Fibroblast of lung (primary cell): ENCODE measurements around the gene ISG15. TPM values are rescaled to one million over a fixed set of nuclear protein-coding genes. Genes with fewer than 3 reads are reported as not detected.

ENCODE experiments used
- DNase-seq, 2 donors: peaks; one replicate each; pipeline versions ENCODE4 v3.0.0 to v3.0.0-alpha.2; 2010; ENCODE audit warnings: low read depth in 2 of 2
- H2AFZ ChIP-seq: 2 replicates; pipeline ENCODE4 v1.5.1; 2012; ENCODE audit warnings: low read length, control low read depth, inconsistent platforms
- H3K27ac ChIP-seq: 2 replicates; pipeline ENCODE4 v1.5.1; 2011; ENCODE audit warnings: low read length, control low read depth; ENCODE audit not compliant: insufficient read depth
- H3K27me3 ChIP-seq: 2 replicates; pipeline ENCODE4 v1.5.1; 2011; ENCODE audit warnings: mild to moderate bottlenecking, low read length; ENCODE audit not compliant: control insufficient read depth, insufficient read depth
- H3K36me3 ChIP-seq: 2 replicates; pipeline ENCODE4 v1.5.1; 2011; ENCODE audit warnings: low read length; ENCODE audit not compliant: control insufficient read depth, insufficient read depth
- H3K4me1 ChIP-seq: 2 replicates; pipeline ENCODE4 v1.5.1; 2011; ENCODE audit warnings: low read length; ENCODE audit not compliant: control insufficient read depth, insufficient read depth; ENCODE audit errors: extremely low read depth
- H3K4me2 ChIP-seq: 2 replicates; pipeline ENCODE4 v1.5.1; 2011; ENCODE audit warnings: low read length, control low read depth; ENCODE audit not compliant: insufficient read depth; ENCODE audit errors: extremely low read depth
- H3K4me3 ChIP-seq, 4 experiments: fragments of 200-600 bp in 1 of 4; sonication (generic) in 1 of 4; replicated peaks in 1 of 4; 2 replicates each; pipeline ENCODE4 v1.5.1; 2011 to 2016; ENCODE audit warnings: low read length in 4 of 4, low read depth in 3 of 4, mild to moderate bottlenecking in 3 of 4, control low read depth in 2 of 4, inconsistent platforms in 1 of 4, mixed read lengths in 1 of 4; ENCODE audit not compliant: insufficient read depth in 1 of 4; ENCODE audit errors: control extremely low read depth in 1 of 4
- H3K79me2 ChIP-seq: 2 replicates; pipeline ENCODE4 v1.5.1; 2012; ENCODE audit warnings: mild to moderate bottlenecking, low read length, inconsistent platforms; ENCODE audit not compliant: control insufficient read depth, insufficient read depth
- H3K9ac ChIP-seq: 2 replicates; pipeline ENCODE4 v1.5.1; 2011; ENCODE audit warnings: mild to moderate bottlenecking, low read length, control low read depth; ENCODE audit not compliant: insufficient read depth
- H3K9me3 ChIP-seq: 2 replicates; pipeline ENCODE4 v1.5.1; 2012; ENCODE audit warnings: low read depth, low read length; ENCODE audit not compliant: control insufficient read depth, insufficient read depth
- H4K20me1 ChIP-seq: 2 replicates; pipeline ENCODE4 v1.5.1; 2011; ENCODE audit warnings: low read length; ENCODE audit not compliant: control insufficient read depth, insufficient read depth; ENCODE audit errors: extremely low read depth
- EZH2 ChIP-seq: IDR thresholded peaks from 2 replicates; pipeline ENCODE4 v1.5.1; 2012; ENCODE audit warnings: low read length, control low read depth, mild to moderate bottlenecking; ENCODE audit errors: missing control alignments
- polyA plus RNA-seq, 2 donors: library from polyadenylated mRNA; depleted of rRNA in 1 of 2; stranded (reverse) in 1 of 2; unstranded in 1 of 2; fragments of >200 nt; gene quantifications; 2 replicates each; pipeline ENCODE4 v1.2.1, GENCODE V29; 2011 to 2012; ENCODE audit warnings: missing spikeins in 1 of 2
- total RNA-seq: library from RNA; depleted of rRNA; stranded (reverse); fragments of >200 nt; gene quantifications from 2 replicates; pipeline ENCODE4 v1.2.1, GENCODE V29; 2014
- TF ChIP-seq, protein P1 (sequence below), 2 donors: IDR thresholded peaks in 1 of 2; conservative IDR thresholded peaks in 1 of 2; 1 replicate in 1 of 2; 2 replicates in 1 of 2; pipeline ENCODE4 v1.5.1; 2011 to 2012; ENCODE audit warnings: low read length in 2 of 2, control low read depth in 1 of 2, inconsistent platforms in 1 of 2, low read depth in 1 of 2, mild to moderate bottlenecking in 1 of 2

The ISG15 gene
- total and polyA plus RNA-seq, 2 donors (not counting 1 experiment from before 2014, with no cell fraction given), result 24.2 to 93.3 TPM

DNA sequence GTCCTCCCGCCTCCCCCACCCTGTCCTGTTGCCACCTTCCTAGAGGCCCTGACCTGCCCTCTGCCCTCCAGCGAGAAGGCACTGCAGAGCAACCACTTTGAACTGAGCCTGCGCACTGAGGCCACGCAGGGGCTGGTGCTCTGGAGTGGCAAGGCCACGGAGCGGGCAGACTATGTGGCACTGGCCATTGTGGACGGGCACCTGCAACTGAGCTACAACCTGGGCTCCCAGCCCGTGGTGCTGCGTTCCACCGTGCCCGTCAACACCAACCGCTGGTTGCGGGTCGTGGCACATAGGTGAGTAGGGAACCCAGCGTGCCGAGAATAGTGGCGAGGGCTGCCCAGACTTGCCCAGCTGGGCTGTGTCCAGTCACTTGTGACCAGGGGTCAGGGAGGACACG, 40.4 kb downstream of the ISG15 start:
- H3K4me2 ChIP-seq, result no peak overlapping the region
- no peaks in the 10 kb centered on the region for H4K20me1 ChIP-seq
- H3K27me3 ChIP-seq, result peaks cover 2% of the 10 kb centered on the region
- no peak overlapping the region for H2AFZ ChIP-seq
- peaks cover 4% of the 10 kb centered on the region for H3K36me3 ChIP-seq
- no peaks in the 10 kb centered on the region for H3K79me2 ChIP-seq
- no peak overlapping the region for H3K27ac ChIP-seq
- TF ChIP-seq EZH2, result no peak
- TF ChIP-seq, protein P1, sequence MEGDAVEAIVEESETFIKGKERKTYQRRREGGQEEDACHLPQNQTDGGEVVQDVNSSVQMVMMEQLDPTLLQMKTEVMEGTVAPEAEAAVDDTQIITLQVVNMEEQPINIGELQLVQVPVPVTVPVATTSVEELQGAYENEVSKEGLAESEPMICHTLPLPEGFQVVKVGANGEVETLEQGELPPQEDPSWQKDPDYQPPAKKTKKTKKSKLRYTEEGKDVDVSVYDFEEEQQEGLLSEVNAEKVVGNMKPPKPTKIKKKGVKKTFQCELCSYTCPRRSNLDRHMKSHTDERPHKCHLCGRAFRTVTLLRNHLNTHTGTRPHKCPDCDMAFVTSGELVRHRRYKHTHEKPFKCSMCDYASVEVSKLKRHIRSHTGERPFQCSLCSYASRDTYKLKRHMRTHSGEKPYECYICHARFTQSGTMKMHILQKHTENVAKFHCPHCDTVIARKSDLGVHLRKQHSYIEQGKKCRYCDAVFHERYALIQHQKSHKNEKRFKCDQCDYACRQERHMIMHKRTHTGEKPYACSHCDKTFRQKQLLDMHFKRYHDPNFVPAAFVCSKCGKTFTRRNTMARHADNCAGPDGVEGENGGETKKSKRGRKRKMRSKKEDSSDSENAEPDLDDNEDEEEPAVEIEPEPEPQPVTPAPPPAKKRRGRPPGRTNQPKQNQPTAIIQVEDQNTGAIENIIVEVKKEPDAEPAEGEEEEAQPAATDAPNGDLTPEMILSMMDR (conservative IDR thresholded peaks at IDR 0.05 in 1 of 2, IDR thresholded peaks at IDR 0.05 in 1 of 2; ENCODE audit: low read depth in 1 of 2, low read length in 2 of 2), result no peak
- H3K4me3 ChIP-seq, result no peak overlapping the region
- H3K4me1 ChIP-seq, result peaks cover 3% of the 10 kb centered on the region
- H3K9ac ChIP-seq, result no peak overlapping the region
- no peaks in the 10 kb centered on the region for H3K9me3 ChIP-seq
- no peak for DNase-seq

DNA sequence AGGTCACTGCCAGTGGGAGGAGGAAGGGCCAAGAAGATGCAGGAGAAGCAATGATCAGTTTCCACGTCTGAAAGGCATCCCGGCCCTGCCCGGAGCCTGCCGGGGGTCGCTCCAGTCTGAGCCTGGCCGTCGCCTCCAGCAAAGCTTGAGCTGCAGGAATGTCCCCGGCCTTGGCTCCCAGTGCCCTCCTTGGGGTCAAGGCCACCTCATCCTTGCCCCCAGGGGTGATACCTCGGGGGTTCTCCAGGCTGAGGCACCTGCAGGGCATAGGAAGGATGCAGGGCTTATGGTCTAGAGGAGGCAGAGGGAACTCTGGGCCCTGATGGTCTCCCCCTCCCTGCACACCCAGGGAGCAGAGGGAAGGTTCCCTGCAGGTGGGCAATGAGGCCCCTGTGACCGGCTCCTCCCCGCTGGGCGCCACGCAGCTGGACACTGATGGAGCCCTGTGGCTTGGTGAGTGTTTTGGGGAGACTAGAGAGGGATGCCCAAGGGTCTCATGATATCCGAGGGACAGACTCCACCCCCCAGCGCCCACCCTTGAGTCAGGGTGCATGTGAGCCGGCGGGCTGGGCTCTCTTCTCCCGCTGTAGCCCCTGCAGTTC, 40.9 kb downstream of the ISG15 start:
- Histone ChIP-seq H2AFZ (no peak overlapping the region), H3K27ac (no peak overlapping the region), H3K4me1 (peaks cover 6% of the 10 kb centered on the region), H3K4me3 (no peak overlapping the region), H3K4me2 (no peak overlapping the region), H3K79me2 (no peaks in the 10 kb centered on the region), H3K36me3 (peaks cover 4% of the 10 kb centered on the region), H3K27me3 (peaks cover 2% of the 10 kb centered on the region), H3K9me3 (no peaks in the 10 kb centered on the region), H4K20me1 (no peaks in the 10 kb centered on the region), H3K9ac (no peak overlapping the region)
- no peak for DNase-seq
- TF ChIP-seq, protein P1 (conservative IDR thresholded peaks at IDR 0.05 in 1 of 2, IDR thresholded peaks at IDR 0.05 in 1 of 2; ENCODE audit: low read depth in 1 of 2, low read length in 2 of 2), result no peak
- no peak for TF ChIP-seq EZH2

DNA sequence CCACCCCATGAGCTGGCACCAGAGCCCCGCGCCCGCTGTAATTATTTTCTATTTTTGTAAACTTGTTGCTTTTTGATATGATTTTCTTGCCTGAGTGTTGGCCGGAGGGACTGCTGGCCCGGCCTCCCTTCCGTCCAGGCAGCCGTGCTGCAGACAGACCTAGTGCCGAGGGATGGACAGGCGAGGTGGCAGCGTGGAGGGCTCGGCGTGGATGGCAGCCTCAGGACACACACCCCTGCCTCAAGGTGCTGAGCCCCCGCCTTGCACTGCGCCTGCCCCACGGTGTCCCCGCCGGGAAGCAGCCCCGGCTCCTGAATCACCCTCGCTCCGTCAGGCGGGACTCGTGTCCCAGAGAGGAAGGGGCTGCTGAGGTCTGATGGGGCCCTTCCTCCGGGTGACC, 41.7 kb downstream of the ISG15 start:
- no peaks in the 10 kb centered on the region for H3K9me3 ChIP-seq
- H3K79me2 ChIP-seq, result no peaks in the 10 kb centered on the region
- H4K20me1 ChIP-seq, result no peaks in the 10 kb centered on the region
- no peak for DNase-seq
- peaks cover 4% of the 10 kb centered on the region for H3K36me3 ChIP-seq
- peaks cover 8% of the 10 kb centered on the region for H3K4me1 ChIP-seq
- H3K27me3 ChIP-seq, result peaks cover 2% of the 10 kb centered on the region
- no peak for TF ChIP-seq EZH2
- TF ChIP-seq, protein P1 (conservative IDR thresholded peaks at IDR 0.05 in 1 of 2, IDR thresholded peaks at IDR 0.05 in 1 of 2; ENCODE audit: low read depth in 1 of 2, low read length in 2 of 2), result no peak
- no peak overlapping the region for H3K4me3 ChIP-seq
- no peak overlapping the region for H3K27ac ChIP-seq
- no peak overlapping the region for H2AFZ ChIP-seq
- no peak overlapping the region for H3K4me2 ChIP-seq
- no peak overlapping the region for H3K9ac ChIP-seq
